Sigmoid colon (tissue), 4 donors: ENCODE data around the gene TLCD2.

Experiments used
- EP300 ChIP-seq, 4 donors: sonication (generic); formaldehyde crosslinking; IDR thresholded peaks; one replicate each; pipeline ENCODE4 v1.6.1; 2017; ENCODE audit warnings: antibody characterized with exemption in 4 of 4
- POLR2A ChIP-seq, 2 donors: fragments of 450-650 bp; IDR thresholded peaks; one replicate each; pipeline ENCODE4 v1.6.1; 2016; ENCODE audit warnings: antibody characterized with exemption in 2 of 2, mild to moderate bottlenecking in 2 of 2, moderate library complexity in 2 of 2
- POLR2AphosphoS5 ChIP-seq, 4 donors: sonication (generic); formaldehyde crosslinking; IDR thresholded peaks; one replicate each; pipeline ENCODE4 v1.6.1; 2017; ENCODE audit warnings: antibody characterized with exemption in 4 of 4
- TF ChIP-seq, protein P1 (sequence below), 4 experiments: fragments of 450-650 bp in 3 of 4; fragments of 200-600 bp in 1 of 4; IDR thresholded peaks; one replicate each; pipeline ENCODE4 v1.5.1; 2016 to 2019; ENCODE audit warnings: antibody characterized with exemption in 4 of 4, mild to moderate bottlenecking in 3 of 4, moderate library complexity in 2 of 4

DNA sequence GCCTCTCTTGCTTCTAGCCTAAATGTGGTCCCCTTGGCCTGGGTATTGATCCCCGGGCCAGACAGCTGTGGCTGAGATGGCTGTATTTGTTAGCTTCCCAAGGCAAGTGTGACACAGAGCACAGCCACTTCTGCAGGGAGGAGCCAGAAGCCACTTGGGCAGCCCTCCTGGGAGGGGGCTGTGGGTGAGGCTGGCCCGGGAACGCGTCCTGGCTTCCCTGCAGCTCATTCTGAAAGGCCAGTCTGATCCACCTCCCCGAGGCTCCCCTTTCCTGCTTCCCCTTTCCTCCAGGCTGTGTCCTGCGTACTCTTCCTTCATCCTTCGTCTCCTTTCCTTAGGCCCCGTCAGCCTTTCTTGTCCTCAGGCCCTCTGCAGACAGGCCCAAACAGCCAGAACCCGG, 40.5 kb upstream of the TLCD2 start:
- TF ChIP-seq, protein P1, sequence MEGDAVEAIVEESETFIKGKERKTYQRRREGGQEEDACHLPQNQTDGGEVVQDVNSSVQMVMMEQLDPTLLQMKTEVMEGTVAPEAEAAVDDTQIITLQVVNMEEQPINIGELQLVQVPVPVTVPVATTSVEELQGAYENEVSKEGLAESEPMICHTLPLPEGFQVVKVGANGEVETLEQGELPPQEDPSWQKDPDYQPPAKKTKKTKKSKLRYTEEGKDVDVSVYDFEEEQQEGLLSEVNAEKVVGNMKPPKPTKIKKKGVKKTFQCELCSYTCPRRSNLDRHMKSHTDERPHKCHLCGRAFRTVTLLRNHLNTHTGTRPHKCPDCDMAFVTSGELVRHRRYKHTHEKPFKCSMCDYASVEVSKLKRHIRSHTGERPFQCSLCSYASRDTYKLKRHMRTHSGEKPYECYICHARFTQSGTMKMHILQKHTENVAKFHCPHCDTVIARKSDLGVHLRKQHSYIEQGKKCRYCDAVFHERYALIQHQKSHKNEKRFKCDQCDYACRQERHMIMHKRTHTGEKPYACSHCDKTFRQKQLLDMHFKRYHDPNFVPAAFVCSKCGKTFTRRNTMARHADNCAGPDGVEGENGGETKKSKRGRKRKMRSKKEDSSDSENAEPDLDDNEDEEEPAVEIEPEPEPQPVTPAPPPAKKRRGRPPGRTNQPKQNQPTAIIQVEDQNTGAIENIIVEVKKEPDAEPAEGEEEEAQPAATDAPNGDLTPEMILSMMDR (IDR thresholded peaks at IDR 0.05), result no peak
- TF ChIP-seq EP300 (IDR thresholded peaks at IDR 0.05), result no peak
- TF ChIP-seq POLR2AphosphoS5 (IDR thresholded peaks at IDR 0.05), result no peak
- no peak for TF ChIP-seq POLR2A (IDR thresholded peaks at IDR 0.05)
